OCI-LY1 (cell line): Measurements from ENCODE around the gene PPEF2.

Source experiments
- H2AFZ ChIP-seq: fragments of 200-600 bp; sonication (generic), shearing (Covaris generic); 2 replicates; pipeline ENCODE4 v1.6.0; 2014; ENCODE audit warnings: antibody characterized with exemption, mild to moderate bottlenecking, low read length
- H3F3A ChIP-seq: fragments of 200-600 bp; sonication (generic), shearing (Covaris generic); 2 replicates; pipeline ENCODE4 v1.6.0; 2014; ENCODE audit warnings: mild to moderate bottlenecking, antibody characterized with exemption, low read length, moderate library complexity; ENCODE audit not compliant: insufficient read depth
- H3K27ac ChIP-seq: fragments of 200-600 bp; sonication (generic); 2 replicates; pipeline ENCODE4 v1.5.1; 2014; ENCODE audit warnings: low read length, mixed run types, mild to moderate bottlenecking, low read depth; ENCODE audit not compliant: poor library complexity, severe bottlenecking
- H3K27me3 ChIP-seq: fragments of 200-600 bp; sonication (generic); 2 replicates; pipeline ENCODE4 v1.6.0; 2014; ENCODE audit warnings: antibody characterized with exemption, mild to moderate bottlenecking, low read length, moderate library complexity; ENCODE audit not compliant: insufficient read depth
- H3K36me3 ChIP-seq: fragments of 200-600 bp; sonication (generic); 2 replicates; pipeline ENCODE4 v1.6.1; 2014; ENCODE audit warnings: mild to moderate bottlenecking, antibody characterized with exemption, low read length, moderate library complexity, mixed read lengths; ENCODE audit not compliant: insufficient read depth
- H3K4me1 ChIP-seq: fragments of 200-600 bp; sonication (generic); 2 replicates; pipeline ENCODE4 v1.5.1; 2014; ENCODE audit warnings: mild to moderate bottlenecking, low read length, moderate library complexity; ENCODE audit not compliant: insufficient read depth, severe bottlenecking
- H3K4me2 ChIP-seq: fragments of 200-600 bp; sonication (generic), shearing (Covaris generic); 2 replicates; pipeline ENCODE4 v1.6.1; 2014; ENCODE audit warnings: low read length
- H3K4me3 ChIP-seq: fragments of 200-600 bp; sonication (generic); 2 replicates; pipeline ENCODE4 v1.5.1; 2014; ENCODE audit warnings: low read length, low read depth, mild to moderate bottlenecking, mixed read lengths; ENCODE audit not compliant: poor library complexity, severe bottlenecking
- H3K79me2 ChIP-seq: fragments of 200-600 bp; shearing (Covaris generic); 2 replicates; pipeline ENCODE4 v1.6.1; 2016; ENCODE audit warnings: mixed run types, low read length, mixed read lengths; ENCODE audit not compliant: insufficient read depth
- H3K9ac ChIP-seq: fragments of 200-600 bp; sonication (generic), shearing (Covaris generic); 2 replicates; pipeline ENCODE4 v1.6.1; 2014; ENCODE audit warnings: mild to moderate bottlenecking, low read length, mixed read lengths
- H3K9me2 ChIP-seq: fragments of 200-600 bp; sonication (generic), shearing (Covaris generic); 2 replicates; pipeline ENCODE4 v1.6.1; 2014; ENCODE audit warnings: low read depth, mild to moderate bottlenecking, low read length, mixed read lengths
- H3K9me3 ChIP-seq: fragments of 200-600 bp; shearing (Covaris generic); 2 replicates; pipeline ENCODE4 v1.6.1; 2014; ENCODE audit warnings: low read length, mixed read lengths
- H4K20me1 ChIP-seq: fragments of 200-600 bp; sonication (generic), shearing (Covaris generic); 2 replicates; pipeline ENCODE4 v1.6.0; 2016; ENCODE audit warnings: mild to moderate bottlenecking, low read length; ENCODE audit not compliant: insufficient read depth
- CTCF ChIP-seq: fragments of 200-600 bp; sonication (generic), shearing (Covaris generic); IDR thresholded peaks from 2 replicates; pipeline ENCODE4 v1.5.1; 2017; ENCODE audit warnings: mild to moderate bottlenecking, antibody characterized with exemption, low read length, moderate library complexity, mixed read lengths
- EZH2 ChIP-seq: fragments of 200-600 bp; sonication (generic), shearing (Covaris generic); IDR thresholded peaks from 2 replicates; pipeline ENCODE4 v1.8.0; 2017; ENCODE audit warnings: borderline replicate concordance, mixed run types, mild to moderate bottlenecking, antibody characterized with exemption, low read length, moderate library complexity, mixed read lengths

PPEF2 gene

GRCh38 chr4:75834772-75835154, 67.5 kb downstream of the PPEF2 start:
- Histone ChIP-seq H3K27me3 (no peaks in the 10 kb centered on the region), H4K20me1 (no peaks in the 10 kb centered on the region), H3K4me3 (no peak overlapping the region), H3K9me2 (no peaks in the 10 kb centered on the region), H3F3A (no peaks in the 10 kb centered on the region), H3K79me2 (no peaks in the 10 kb centered on the region), H2AFZ (no peak overlapping the region), H3K27ac (no peak overlapping the region), H3K4me2 (no peak overlapping the region), H3K4me1 (no peaks in the 10 kb centered on the region), H3K9ac (no peak overlapping the region), H3K36me3 (no peaks in the 10 kb centered on the region), H3K9me3 (no peaks in the 10 kb centered on the region)
- TF ChIP-seq CTCF (no peak), EZH2 (no peak)

GRCh38 chr4:75834095-75834771, 68.0 kb downstream of the PPEF2 start:
- Histone ChIP-seq H3K4me1 (no peaks in the 10 kb centered on the region), H3K4me3 (no peak overlapping the region), H3K27ac (no peak overlapping the region), H4K20me1 (no peaks in the 10 kb centered on the region), H2AFZ (no peak overlapping the region; the same call in 1 of the 2 replicates), H3K79me2 (no peaks in the 10 kb centered on the region), H3K9ac (no peak overlapping the region), H3K9me3 (no peaks in the 10 kb centered on the region), H3K9me2 (no peaks in the 10 kb centered on the region), H3K36me3 (no peaks in the 10 kb centered on the region), H3F3A (no peaks in the 10 kb centered on the region), H3K27me3 (no peaks in the 10 kb centered on the region), H3K4me2 (no peak overlapping the region)
- TF ChIP-seq EZH2: no peak
- TF ChIP-seq CTCF: no peak

DNA sequence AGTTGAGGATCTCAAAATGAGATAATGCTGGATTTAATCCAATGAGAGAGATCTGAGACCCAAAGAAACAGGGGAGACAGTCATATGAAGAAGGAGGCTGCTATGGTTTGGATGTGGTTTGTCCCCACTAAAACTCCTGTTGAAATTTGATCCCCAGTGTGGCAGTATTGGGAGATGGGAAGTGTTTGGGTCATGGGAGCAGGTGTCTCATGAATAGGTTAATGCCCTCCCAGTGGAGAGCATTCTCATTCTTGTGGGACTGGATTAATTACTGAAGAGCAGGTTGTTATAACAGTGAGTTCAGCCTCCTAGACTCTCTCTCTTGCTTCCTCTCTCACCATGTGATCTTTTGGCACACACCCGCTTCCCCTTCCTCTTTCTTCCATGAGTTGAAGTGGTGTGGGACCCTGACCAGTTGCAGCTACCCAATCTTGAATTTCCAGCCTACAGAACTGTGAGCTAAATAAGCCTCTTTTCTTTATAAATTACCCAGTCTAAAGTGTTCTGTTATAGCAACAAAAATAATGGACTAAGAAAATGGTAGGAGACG, 70.3 kb downstream of the PPEF2 start:
- no peak overlapping the region for H2AFZ ChIP-seq

More for the DNA sequence above, 70.3 kb downstream of the PPEF2 start:
- H3K79me2 ChIP-seq: no peaks in the 10 kb centered on the region
- H3K9me2 ChIP-seq: no peaks in the 10 kb centered on the region
- TF ChIP-seq EZH2 (no peak), CTCF (no peak)
- H3F3A ChIP-seq: no peaks in the 10 kb centered on the region
- H3K9me3 ChIP-seq: no peaks in the 10 kb centered on the region
- no peak overlapping the region for H3K4me3 ChIP-seq
- no peaks in the 10 kb centered on the region for H3K27me3 ChIP-seq
- no peaks in the 10 kb centered on the region for H3K36me3 ChIP-seq
- H3K4me1 ChIP-seq: no peaks in the 10 kb centered on the region
- no peak overlapping the region for H3K27ac ChIP-seq
- no peaks in the 10 kb centered on the region for H4K20me1 ChIP-seq
- H3K9ac ChIP-seq: no peak overlapping the region
- no peak overlapping the region for H3K4me2 ChIP-seq
